Mucosa of gallbladder (tissue), 1 donor: Measurements from ENCODE around the gene POLR3A. TPM values are rescaled to one million over a fixed set of nuclear protein-coding genes. Genes with fewer than 3 reads are reported as not detected.
"Not testable (repeated sequence)": the region's sequence is repeated elsewhere in the genome, so short reads cannot be mapped to it uniquely, and the experiment has no call there.

Experiments used
- DNase-seq: peaks from one replicate; pipeline ENCODE4 v3.0.0-alpha.2; 2020; ENCODE audit warnings: low spot score
- total RNA-seq: library from RNA; stranded (reverse); gene quantifications from one replicate; pipeline ENCODE4 v1.2.1, GENCODE V29; 2021
- donor health status: DM: no; HTN: no; CAD: no.

The POLR3A gene
- total RNA-seq, 1 donor from 2014 or later: 12.1 TPM

- DNase-seq: no peak
These were observed 8.1 kb downstream of the POLR3A start for GRCh38 chr10:78021201-78021600.

GRCh38 chr10:78019264-78019663, 10.1 kb downstream of the POLR3A start:
- DNase-seq: no peak

- DNase-seq: no peak
These were observed 11.5 kb downstream of the POLR3A start for GRCh38 chr10:78017856-78018255.

GRCh38 chr10:78015546-78015945, 13.8 kb downstream of the POLR3A start:
- no peak for DNase-seq

- DNase-seq: no peak
These were observed 15.8 kb downstream of the POLR3A start for GRCh38 chr10:78013564-78013963.

- no peak for DNase-seq
These were observed 18.2 kb downstream of the POLR3A start for GRCh38 chr10:78011065-78011464.

GRCh38 chr10:78010278-78010677, 19.0 kb downstream of the POLR3A start:
- DNase-seq: no peak

GRCh38 chr10:78009662-78010061, 19.7 kb downstream of the POLR3A start:
- no peak for DNase-seq

GRCh38 chr10:78007172-78007571, 22.1 kb downstream of the POLR3A start:
- no peak for DNase-seq

GRCh38 chr10:78004215-78005026, 24.9 kb downstream of the POLR3A start:
- DNase-seq: no peak

GRCh38 chr10:78002541-78003288, 26.6 kb downstream of the POLR3A start:
- DNase-seq: no peak

GRCh38 chr10:78000956-78001472, 28.3 kb downstream of the POLR3A start:
- no peak for DNase-seq

- DNase-seq: no peak
These were observed 29.1 kb downstream of the POLR3A start for GRCh38 chr10:78000206-78000605.

GRCh38 chr10:77998780-77999179, 30.5 kb downstream of the POLR3A start:
- not testable (repeated sequence) for DNase-seq

GRCh38 chr10:77993620-77994019, 35.7 kb downstream of the POLR3A start:
- DNase-seq: no peak

GRCh38 chr10:77989081-77989724, 40.1 kb downstream of the POLR3A start:
- no peak for DNase-seq

- DNase-seq: no peak
These were observed 41.6 kb downstream of the POLR3A start for GRCh38 chr10:77987671-77988255.

GRCh38 chr10:77984986-77985385, 44.3 kb downstream of the POLR3A start:
- DNase-seq: no peak

GRCh38 chr10:77983384-77984341, 45.7 kb downstream of the POLR3A start:
- DNase-seq: no peak

- no peak for DNase-seq
These were observed 48.0 kb downstream of the POLR3A start for GRCh38 chr10:77981281-77981680.

- no peak for DNase-seq
These were observed 50.1 kb downstream of the POLR3A start for GRCh38 chr10:77979221-77979620.
